HL-60 (cell line): Measurements from ENCODE around the gene LCN2.

Source experiments
- GABPA ChIP-seq: IDR thresholded peaks from 2 replicates; pipeline ENCODE4 v1.6.1; 2012; ENCODE audit warnings: low read depth
- POLR2AphosphoS5 ChIP-seq: IDR thresholded peaks from 2 replicates; pipeline ENCODE4 v1.6.1; 2012; ENCODE audit warnings: low read depth

DNA sequence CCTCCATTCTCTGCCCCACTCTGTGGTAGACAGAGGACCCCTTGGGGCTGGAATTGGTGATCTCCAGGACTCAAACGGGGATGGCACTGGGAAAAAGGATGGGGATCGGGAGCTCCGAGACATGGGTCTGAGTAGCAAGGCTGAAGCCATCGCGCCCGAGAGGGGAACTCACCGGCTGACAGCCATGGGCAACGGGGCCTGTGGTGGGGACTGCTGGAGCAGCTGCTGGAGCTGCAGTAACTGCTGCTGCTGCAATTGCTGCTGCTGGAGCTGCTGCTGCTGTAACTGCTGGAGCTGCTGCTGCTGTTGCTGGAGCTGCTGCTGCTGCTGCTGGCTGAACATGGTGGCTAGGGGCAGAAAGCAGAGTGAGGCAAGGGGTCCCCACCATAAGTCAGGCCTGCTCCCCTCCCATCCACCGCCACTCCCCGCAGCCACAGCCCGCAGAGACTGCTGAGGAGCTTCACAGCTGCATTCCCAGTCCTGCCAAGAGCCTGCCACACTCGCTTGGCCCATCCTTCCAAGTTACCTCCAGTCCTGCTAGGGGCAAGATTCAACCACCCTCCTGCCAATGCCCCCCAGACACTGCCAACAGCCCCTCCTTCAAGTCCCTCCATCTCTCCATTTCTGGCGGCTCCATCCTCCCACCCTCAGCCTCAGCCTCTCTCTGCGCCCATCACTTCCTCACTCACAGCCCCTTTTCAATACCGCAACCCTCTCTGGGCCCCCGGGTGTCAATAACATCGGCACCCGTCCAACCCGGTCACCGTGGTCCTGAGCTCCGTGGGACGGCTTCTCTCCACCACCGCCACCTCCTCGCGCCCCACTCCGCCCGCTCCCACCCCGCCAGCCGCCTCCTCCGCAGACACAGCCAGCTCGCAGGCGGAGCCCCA, 41.5 kb downstream of the LCN2 start:
- TF ChIP-seq POLR2AphosphoS5 (no peak), GABPA (no peak)
